GM12875 (cell line): ENCODE results near the gene ZNF462.

Experiments
- H3K4me3 ChIP-seq: one replicate; pipeline ENCODE4 v1.5.1; 2011; ENCODE audit warnings: low read depth, low read length, control low read depth
- TF ChIP-seq, protein P1 (sequence below): IDR thresholded peaks from 2 replicates; pipeline ENCODE4 v1.5.1; 2011; ENCODE audit warnings: low read depth, mild to moderate bottlenecking, control low read depth, inconsistent platforms, low read length, moderate library complexity, borderline replicate concordance; ENCODE audit not compliant: insufficient read depth

The ZNF462 gene

DNA sequence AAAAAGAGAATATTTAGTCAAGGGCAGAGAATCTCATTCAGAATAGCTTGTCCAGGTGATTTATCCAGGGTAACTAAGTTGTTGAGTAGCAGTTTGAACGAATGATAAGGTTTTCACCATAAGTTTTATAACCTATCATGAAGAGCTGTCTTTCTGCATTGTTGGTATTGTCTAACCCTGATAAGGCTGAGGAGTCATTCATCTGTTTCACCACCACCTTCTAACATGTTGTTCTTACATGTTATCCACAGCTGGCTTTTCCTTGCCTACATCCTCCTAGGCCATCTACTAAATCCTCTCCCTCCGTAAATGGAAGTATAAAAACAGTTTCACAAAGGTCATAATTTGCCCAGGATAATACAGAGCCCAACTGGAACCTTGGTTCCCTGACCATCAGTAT is 24.1 kb downstream of the ZNF462 start:
- TF ChIP-seq, protein P1, sequence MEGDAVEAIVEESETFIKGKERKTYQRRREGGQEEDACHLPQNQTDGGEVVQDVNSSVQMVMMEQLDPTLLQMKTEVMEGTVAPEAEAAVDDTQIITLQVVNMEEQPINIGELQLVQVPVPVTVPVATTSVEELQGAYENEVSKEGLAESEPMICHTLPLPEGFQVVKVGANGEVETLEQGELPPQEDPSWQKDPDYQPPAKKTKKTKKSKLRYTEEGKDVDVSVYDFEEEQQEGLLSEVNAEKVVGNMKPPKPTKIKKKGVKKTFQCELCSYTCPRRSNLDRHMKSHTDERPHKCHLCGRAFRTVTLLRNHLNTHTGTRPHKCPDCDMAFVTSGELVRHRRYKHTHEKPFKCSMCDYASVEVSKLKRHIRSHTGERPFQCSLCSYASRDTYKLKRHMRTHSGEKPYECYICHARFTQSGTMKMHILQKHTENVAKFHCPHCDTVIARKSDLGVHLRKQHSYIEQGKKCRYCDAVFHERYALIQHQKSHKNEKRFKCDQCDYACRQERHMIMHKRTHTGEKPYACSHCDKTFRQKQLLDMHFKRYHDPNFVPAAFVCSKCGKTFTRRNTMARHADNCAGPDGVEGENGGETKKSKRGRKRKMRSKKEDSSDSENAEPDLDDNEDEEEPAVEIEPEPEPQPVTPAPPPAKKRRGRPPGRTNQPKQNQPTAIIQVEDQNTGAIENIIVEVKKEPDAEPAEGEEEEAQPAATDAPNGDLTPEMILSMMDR: no peak
- H3K4me3 ChIP-seq: no peak overlapping the region

DNA sequence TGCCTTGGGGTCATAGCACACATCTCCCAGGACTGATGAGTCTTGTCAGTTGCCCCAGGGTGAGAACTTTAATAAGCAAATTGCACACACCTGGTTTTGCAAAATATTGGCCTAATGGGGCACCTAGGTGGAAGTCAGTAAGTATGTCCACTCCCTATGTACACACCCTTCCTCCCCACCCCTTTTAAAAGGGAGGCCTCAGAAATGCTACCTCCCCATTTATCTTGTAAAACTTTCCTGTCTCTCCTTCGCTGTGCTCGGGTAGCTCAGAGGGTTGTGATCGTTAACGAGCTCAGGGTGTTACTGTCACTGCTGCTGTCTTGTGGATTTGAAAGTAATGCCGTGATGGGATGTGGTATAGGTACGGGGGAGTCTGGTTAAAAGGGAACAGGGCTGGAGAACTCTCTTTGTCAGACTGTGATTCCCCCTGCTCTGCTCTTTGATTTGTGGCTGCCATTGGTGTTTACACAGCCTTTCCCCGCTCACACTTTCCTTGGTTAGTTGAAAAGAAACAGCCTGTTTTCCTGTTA is 26.2 kb downstream of the ZNF462 start:
- no peak overlapping the region for H3K4me3 ChIP-seq
- TF ChIP-seq, protein P1: no peak

DNA sequence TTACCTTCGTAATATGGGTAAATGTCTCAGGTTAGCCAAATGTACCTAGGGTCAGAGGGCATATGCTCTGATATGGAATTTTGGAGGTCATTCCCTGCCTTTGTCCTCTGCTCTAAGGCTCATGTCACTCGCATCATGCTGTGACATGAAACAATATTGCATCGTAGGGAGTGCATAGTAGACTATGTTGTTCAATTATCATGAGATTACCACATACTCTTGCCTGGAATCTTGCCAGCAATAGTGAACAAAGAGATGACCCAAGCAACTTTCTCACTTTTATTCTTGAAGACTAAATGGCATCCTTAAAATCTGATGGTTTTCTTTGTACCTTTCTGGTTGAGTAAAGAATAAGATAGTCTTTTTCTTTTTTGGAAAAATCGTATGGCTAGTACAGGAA is 27.6 kb downstream of the ZNF462 start:
- TF ChIP-seq, protein P1: no peak
- H3K4me3 ChIP-seq: no peak overlapping the region

GRCh38 chr9:106891286-106891685 is 28.3 kb downstream of the ZNF462 start:
- TF ChIP-seq, protein P1: no peak
- H3K4me3 ChIP-seq: no peak overlapping the region

GRCh38 chr9:106892632-106893031 is 29.7 kb downstream of the ZNF462 start:
- no peak overlapping the region for H3K4me3 ChIP-seq
- TF ChIP-seq, protein P1: no peak

- no peak overlapping the region for H3K4me3 ChIP-seq
- TF ChIP-seq, protein P1: no peak
Measured at GRCh38 chr9:106893088-106893487, 30.1 kb downstream of the ZNF462 start.

DNA sequence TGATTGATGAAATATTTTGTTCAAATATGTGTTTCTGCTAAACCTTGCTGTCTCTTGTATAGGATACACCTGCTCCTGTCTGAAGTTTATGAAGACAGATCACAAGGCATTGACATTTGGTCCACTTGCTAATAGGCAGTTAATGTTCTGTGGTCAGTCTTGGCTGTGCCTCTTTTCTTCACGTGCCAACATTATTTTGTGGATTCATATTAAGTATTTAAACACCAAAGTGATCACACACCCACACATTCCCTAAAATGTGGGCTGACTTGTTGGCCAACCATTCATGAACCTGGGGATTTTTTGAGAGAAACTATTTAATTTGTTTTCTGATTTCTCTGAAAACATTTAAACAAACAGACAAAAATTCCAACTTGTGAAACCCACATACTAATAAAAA is 33.7 kb downstream of the ZNF462 start:
- H3K4me3 ChIP-seq: no peak overlapping the region
- TF ChIP-seq, protein P1: no peak
